Measurements from ENCODE around the gene LMTK2.

DNA sequence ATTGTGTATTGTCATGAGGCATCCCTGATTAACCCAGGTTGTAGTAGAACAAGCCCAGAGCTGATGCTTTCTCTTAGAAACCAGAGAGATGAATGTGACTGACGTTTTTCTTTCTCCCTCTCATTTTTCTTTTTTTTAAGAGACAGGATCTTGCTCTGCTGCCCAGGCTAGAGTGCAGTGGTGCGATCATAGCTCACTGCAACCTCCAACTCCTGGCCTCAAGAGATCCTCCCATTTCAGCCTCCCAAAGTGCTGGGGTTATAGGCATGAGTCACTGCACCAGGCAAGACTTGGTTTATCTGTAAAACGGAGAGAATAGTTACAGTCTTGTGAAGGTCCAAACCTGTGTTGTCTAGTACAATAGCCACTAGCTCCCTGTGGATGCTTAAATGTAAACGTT lies 5.4 kb downstream of the LMTK2 start:
- TF ChIP-seq POLR2A (IDR thresholded peaks at IDR 0.05; ENCODE audit: low read depth) (no peak), POLR2AphosphoS5 (IDR thresholded peaks at IDR 0.05) (no peak)
- TF ChIP-seq, protein P1, sequence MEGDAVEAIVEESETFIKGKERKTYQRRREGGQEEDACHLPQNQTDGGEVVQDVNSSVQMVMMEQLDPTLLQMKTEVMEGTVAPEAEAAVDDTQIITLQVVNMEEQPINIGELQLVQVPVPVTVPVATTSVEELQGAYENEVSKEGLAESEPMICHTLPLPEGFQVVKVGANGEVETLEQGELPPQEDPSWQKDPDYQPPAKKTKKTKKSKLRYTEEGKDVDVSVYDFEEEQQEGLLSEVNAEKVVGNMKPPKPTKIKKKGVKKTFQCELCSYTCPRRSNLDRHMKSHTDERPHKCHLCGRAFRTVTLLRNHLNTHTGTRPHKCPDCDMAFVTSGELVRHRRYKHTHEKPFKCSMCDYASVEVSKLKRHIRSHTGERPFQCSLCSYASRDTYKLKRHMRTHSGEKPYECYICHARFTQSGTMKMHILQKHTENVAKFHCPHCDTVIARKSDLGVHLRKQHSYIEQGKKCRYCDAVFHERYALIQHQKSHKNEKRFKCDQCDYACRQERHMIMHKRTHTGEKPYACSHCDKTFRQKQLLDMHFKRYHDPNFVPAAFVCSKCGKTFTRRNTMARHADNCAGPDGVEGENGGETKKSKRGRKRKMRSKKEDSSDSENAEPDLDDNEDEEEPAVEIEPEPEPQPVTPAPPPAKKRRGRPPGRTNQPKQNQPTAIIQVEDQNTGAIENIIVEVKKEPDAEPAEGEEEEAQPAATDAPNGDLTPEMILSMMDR (IDR thresholded peaks at IDR 0.05) = no peak
